Gastrocnemius medialis (tissue), 4 donors: ENCODE results near the gene UGP2. TPM values are rescaled to one million over a fixed set of nuclear protein-coding genes. Genes with fewer than 3 reads are reported as not detected.

ENCODE experiments used
- ATAC-seq, 2 donors: fragments of 150-250 bp; one replicate each; pipeline ENCODE4 v1.9.1; 2016
- DNase-seq, 2 donors: peaks; one replicate each; pipeline ENCODE4 v3.0.0-alpha.2; 2019
- H3K27ac ChIP-seq, 4 donors: fragments of 200-600 bp; sonication (generic); 1 replicate in 1 of 4; 2 replicates in 3 of 4; pipeline ENCODE4 v1.5.1; 2016 to 2018; ENCODE audit warnings: mild to moderate bottlenecking in 2 of 4, moderate library complexity in 1 of 4
- H3K27me3 ChIP-seq, 3 donors: fragments of 200-600 bp; sonication (generic) in 2 of 3; 1 replicate in 1 of 3; 2 replicates in 2 of 3; pipeline versions ENCODE4 v1.5.1 to v1.6.0; 2016 to 2019; ENCODE audit warnings: mild to moderate bottlenecking in 1 of 3, moderate library complexity in 1 of 3
- H3K36me3 ChIP-seq, 2 donors: fragments of 200-600 bp; sonication (generic) in 1 of 2; one replicate each; pipeline ENCODE4 v1.5.1; 2017 to 2018
- H3K4me1 ChIP-seq, 2 donors: fragments of 200-600 bp; sonication (generic) in 1 of 2; one replicate each; pipeline ENCODE4 v1.5.1; 2016 to 2017; ENCODE audit warnings: mild to moderate bottlenecking in 2 of 2
- H3K4me3 ChIP-seq, 4 donors: fragments of 200-600 bp; sonication (generic) in 3 of 4; 1 replicate in 1 of 4; 2 replicates in 3 of 4; pipeline ENCODE4 v1.5.1; 2016 to 2019; ENCODE audit warnings: mild to moderate bottlenecking in 2 of 4
- H3K9me3 ChIP-seq, 3 donors: fragments of 200-600 bp; sonication (generic) in 2 of 3; 1 replicate in 1 of 3; 2 replicates in 2 of 3; pipeline ENCODE4 v1.5.1; 2016 to 2019
- POLR2A ChIP-seq, 2 donors: fragments of 450-650 bp; IDR thresholded peaks; one replicate each; pipeline ENCODE4 v1.6.1; 2017; ENCODE audit warnings: antibody characterized with exemption in 2 of 2, mild to moderate bottlenecking in 2 of 2, moderate library complexity in 2 of 2
- in situ Hi-C, 4 donors: fragments of 200-750 bp; cut with MboI; loops; one replicate each; pipeline versions ENCODE4 v1.15.0 to v1.8.0; 2017; ENCODE audit warnings: low sequenced_read_pairs in 4 of 4
- intact Hi-C: fragments of 100-400 bp; cut with DNase I; formaldehyde crosslinking; loops from one replicate; pipeline ENCODE4 v1.15.1; 2023; ENCODE audit warnings: low total_unique reads
- total RNA-seq, 4 donors: library from RNA; depleted of rRNA; stranded (reverse); fragments of >200 nt; gene quantifications; one replicate each; pipeline versions ENCODE4 v1.1.0 to v1.2.3, GENCODE V29; 2016
- TF ChIP-seq, protein P1 (sequence below), 5 experiments: fragments of 450-650 bp in 3 of 5; fragments of 200-600 bp in 2 of 5; sonication (generic) in 2 of 5; IDR thresholded peaks in 4 of 5; conservative IDR thresholded peaks in 1 of 5; 1 replicate in 4 of 5; 2 replicates in 1 of 5; pipeline ENCODE4 v1.5.1; 2016 to 2019; ENCODE audit warnings: antibody characterized with exemption in 5 of 5, mild to moderate bottlenecking in 3 of 5, moderate library complexity in 3 of 5

UGP2 gene
- total RNA-seq, 4 donors from 2014 or later = 398 to 784 (median 580) TPM

DNA sequence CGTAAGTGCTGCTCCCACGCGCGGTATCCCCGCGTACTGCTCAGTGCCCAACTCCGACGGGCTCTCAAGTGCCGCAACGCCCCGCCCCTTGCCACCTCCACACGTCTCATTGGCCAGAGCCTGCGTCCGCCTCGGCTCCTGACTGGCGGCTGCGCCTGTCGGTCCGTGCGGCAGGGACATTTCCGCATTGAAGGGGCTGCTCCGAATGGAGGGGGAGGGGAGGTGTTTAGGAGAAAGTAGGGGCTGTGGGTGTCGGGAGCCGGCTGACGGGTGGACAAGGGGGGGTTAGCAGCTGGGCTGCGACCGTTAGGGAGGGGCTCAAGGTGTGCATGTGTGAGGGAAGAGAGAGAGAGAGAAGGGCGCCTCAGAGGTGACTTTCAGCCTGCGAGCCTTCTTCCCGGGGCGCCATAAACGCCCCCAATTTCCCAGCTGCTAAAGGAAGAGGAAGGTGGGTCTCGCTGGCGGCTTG, 877 bp upstream of the UGP2 start:
- ATAC-seq (peak; percentile 58 to 69), DNase-seq (peak; percentile 99)
- Histone ChIP-seq H3K4me1 (peaks cover 41 to 47% of the 10 kb centered on the region in 2 donors), H3K36me3 (no peaks in the 10 kb centered on the region), H3K27ac (peak overlapping the region; percentile 94 to 99 (median 98)), H3K9me3 (no peaks in the 10 kb centered on the region), H3K4me3 (peak overlapping the region; percentile 75 to 95 (median 92)), H3K27me3 (no peaks in the 10 kb centered on the region)
- in situ Hi-C loops = no loop called here
- intact Hi-C loops = loop anchor here (1.0 to 10.0 kb wide), 6 partner anchors 20 to 1214 kb away; partner anchors contain the start of genes CEP68, PELI1 and VPS54
- TF ChIP-seq, protein P1, sequence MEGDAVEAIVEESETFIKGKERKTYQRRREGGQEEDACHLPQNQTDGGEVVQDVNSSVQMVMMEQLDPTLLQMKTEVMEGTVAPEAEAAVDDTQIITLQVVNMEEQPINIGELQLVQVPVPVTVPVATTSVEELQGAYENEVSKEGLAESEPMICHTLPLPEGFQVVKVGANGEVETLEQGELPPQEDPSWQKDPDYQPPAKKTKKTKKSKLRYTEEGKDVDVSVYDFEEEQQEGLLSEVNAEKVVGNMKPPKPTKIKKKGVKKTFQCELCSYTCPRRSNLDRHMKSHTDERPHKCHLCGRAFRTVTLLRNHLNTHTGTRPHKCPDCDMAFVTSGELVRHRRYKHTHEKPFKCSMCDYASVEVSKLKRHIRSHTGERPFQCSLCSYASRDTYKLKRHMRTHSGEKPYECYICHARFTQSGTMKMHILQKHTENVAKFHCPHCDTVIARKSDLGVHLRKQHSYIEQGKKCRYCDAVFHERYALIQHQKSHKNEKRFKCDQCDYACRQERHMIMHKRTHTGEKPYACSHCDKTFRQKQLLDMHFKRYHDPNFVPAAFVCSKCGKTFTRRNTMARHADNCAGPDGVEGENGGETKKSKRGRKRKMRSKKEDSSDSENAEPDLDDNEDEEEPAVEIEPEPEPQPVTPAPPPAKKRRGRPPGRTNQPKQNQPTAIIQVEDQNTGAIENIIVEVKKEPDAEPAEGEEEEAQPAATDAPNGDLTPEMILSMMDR (IDR thresholded peaks at IDR 0.05 in 4 of 5, conservative IDR thresholded peaks at IDR 0.05 in 1 of 5) = no peak
- TF ChIP-seq POLR2A (IDR thresholded peaks at IDR 0.05) = peak; percentile 100

DNA sequence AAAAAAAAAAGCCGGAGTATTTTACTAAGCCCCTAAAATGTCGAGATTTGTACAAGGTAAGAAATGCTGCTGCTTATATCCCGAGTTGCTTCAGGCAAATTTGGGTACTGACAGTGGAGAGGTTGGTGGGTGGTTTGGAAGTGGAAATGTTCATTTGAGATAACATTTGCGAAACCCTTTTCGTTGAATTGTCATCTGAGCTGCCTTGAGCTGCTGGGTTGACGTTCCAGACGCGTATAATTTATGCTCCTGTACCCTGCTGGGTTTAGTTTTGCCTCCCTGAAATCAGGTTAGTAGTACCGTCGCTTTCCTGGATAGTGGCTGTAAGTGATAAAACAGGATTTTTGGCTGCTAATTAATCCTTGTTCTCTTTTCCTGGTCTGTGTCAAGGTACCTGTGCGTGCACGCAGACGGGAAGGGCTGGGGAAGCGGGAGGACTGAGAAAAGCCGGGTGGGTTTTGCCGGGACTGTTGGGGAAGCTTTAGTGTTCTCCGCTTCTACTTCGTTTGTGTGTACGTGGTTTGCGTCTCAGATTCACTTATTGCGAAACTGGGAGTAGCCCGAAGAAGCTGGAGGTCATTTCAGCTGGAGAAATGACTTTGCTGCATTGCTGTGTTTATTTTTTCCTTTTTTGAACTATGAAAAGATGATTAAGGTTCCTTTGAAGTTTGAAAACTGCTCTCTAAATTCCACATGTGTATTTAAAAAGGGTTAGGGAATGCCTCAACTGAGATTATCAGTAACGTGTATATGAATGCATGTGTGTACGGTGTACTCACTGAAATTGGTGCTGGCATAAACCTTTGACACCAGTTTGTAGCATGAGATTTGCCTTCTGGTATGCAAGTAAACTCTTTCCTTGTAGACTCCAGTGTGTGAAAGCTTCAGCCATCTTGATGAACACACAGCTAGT, 709 bp downstream of the UGP2 start:
- peak overlapping the region; percentile 75 to 95 (median 92) for H3K4me3 ChIP-seq
- DNase-seq (peak; percentile 76 to 80), ATAC-seq (peak; percentile 50 to 66)
- peak overlapping the region; percentile 94 to 99 (median 98) for H3K27ac ChIP-seq
- H3K36me3 ChIP-seq = no peaks in the 10 kb centered on the region
- no peaks in the 10 kb centered on the region for H3K9me3 ChIP-seq
- TF ChIP-seq, protein P1 (IDR thresholded peaks at IDR 0.05 in 4 of 5, conservative IDR thresholded peaks at IDR 0.05 in 1 of 5) = peak in 1 of 5 experiments; percentile 13
- peak; percentile 62 to 72 for TF ChIP-seq POLR2A (IDR thresholded peaks at IDR 0.05)
- intact Hi-C loops = loop anchor here (1.0 to 10.0 kb wide), 8 partner anchors 46 to 1212 kb away; partner anchors contain the start of genes CEP68, MDH1, PELI1 and VPS54
- peaks cover 51 to 55% of the 10 kb centered on the region in 2 donors for H3K4me1 ChIP-seq
- H3K27me3 ChIP-seq = no peaks in the 10 kb centered on the region
- in situ Hi-C loops = no loop called here

DNA sequence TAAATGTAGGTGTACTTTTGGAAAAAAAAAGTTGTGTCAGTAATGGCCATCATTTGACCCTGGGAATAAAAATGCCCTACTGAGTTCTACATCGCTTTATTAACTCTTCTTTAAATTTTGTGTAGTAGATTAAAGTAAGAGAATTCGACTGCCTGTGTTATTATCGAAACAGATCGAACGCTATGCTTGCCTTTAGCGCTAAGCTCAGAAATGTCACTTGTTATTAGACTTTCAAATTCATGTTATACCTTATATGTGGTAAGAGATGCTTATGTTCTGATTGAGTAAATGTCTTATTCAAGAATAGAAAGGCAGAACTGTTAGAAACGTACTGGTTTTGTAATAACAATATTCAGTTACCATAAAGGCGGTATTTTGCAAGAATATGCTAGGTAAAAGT, 1.4 kb downstream of the UGP2 start:
- H3K4me3 ChIP-seq = peak overlapping the region; percentile 75 to 95 (median 92)
- in situ Hi-C loops (no loop called here), intact Hi-C loops (loop anchor here (2.0 to 10.0 kb wide), 6 partner anchors 131 to 1212 kb away; partner anchors contain the start of genes CEP68, MDH1, PELI1 and VPS54)
- H3K27me3 ChIP-seq = no peaks in the 10 kb centered on the region
- H3K27ac ChIP-seq = peak overlapping the region; percentile 94 to 99 (median 98)
- H3K9me3 ChIP-seq = no peaks in the 10 kb centered on the region
- peaks cover 49 to 53% of the 10 kb centered on the region in 2 donors for H3K4me1 ChIP-seq
- DNase-seq = no peak
- ATAC-seq = no peak
- H3K36me3 ChIP-seq = no peaks in the 10 kb centered on the region
- no peak for TF ChIP-seq POLR2A (IDR thresholded peaks at IDR 0.05)
- TF ChIP-seq, protein P1 (IDR thresholded peaks at IDR 0.05 in 4 of 5, conservative IDR thresholded peaks at IDR 0.05 in 1 of 5) = no peak

DNA sequence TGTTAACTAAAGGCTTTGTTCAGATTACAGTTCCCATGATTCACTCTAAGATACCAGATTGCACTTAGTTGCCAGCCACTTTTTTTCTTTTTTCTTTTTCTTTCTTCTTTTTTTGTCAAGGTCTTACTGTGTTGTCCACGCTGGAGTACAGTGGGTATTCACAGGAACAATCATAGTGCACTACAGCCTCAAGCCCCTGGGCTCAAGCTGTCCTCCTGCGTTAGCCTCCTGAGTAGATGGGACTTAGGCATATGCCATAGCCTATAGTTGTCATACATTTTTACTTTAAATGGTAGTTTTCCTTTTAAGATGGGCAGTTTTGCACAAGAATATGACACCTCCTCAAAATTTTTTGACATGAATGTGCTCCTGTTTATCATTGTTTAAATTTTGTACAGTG, 2.1 kb downstream of the UGP2 start:
- Histone ChIP-seq H3K27me3 (no peaks in the 10 kb centered on the region), H3K9me3 (no peaks in the 10 kb centered on the region), H3K36me3 (no peaks in the 10 kb centered on the region), H3K4me1 (peaks cover 51 to 55% of the 10 kb centered on the region in 2 donors), H3K4me3 (peak overlapping the region; percentile 75 to 95 (median 92)), H3K27ac (peak overlapping the region; percentile 94 to 99 (median 98))
- in situ Hi-C loops = no loop called here
- DNase-seq = no peak
- no peak for ATAC-seq
- TF ChIP-seq, protein P1 (IDR thresholded peaks at IDR 0.05 in 4 of 5, conservative IDR thresholded peaks at IDR 0.05 in 1 of 5) = no peak
- TF ChIP-seq POLR2A (IDR thresholded peaks at IDR 0.05) = no peak
- intact Hi-C loops = loop anchor here (2.0 to 10.0 kb wide), 6 partner anchors 131 to 1211 kb away; partner anchors contain the start of genes CEP68, MDH1, PELI1 and VPS54
